Measurements from ENCODE around the gene CLEC1B.

GRCh38 chr12:9992296-9992695 lies 6.6 kb downstream of the CLEC1B start:
- TF ChIP-seq CTCF (IDR thresholded peaks at IDR 0.05) (no peak), POLR2A (IDR thresholded peaks at IDR 0.05) (no peak), EP300 (IDR thresholded peaks at IDR 0.05) (no peak), POLR2AphosphoS5 (IDR thresholded peaks at IDR 0.05) (no peak)
